NCI-H2081 (cell line): Measurements from ENCODE around the gene BLID.

Source experiments
- DNase-seq, 2 experiments: peaks; one replicate each; lab custom pipeline; 2025; lab: John Stamatoyannopoulos, UW

Gene BLID

GRCh38 chr11:122081073-122081472 lies 34.9 kb downstream of the BLID start:
- DNase-seq, result no peak

GRCh38 chr11:122077459-122077858 lies 38.6 kb downstream of the BLID start:
- no peak for DNase-seq

GRCh38 chr11:122076512-122077120 lies 39.4 kb downstream of the BLID start:
- DNase-seq, result no peak

GRCh38 chr11:122075016-122075415 lies 41.0 kb downstream of the BLID start:
- no peak for DNase-seq

- DNase-seq, result no peak
Measured at GRCh38 chr11:122074022-122074421, 42.0 kb downstream of the BLID start.

GRCh38 chr11:122071709-122072202 lies 44.3 kb downstream of the BLID start:
- no peak for DNase-seq

GRCh38 chr11:122069707-122070360 lies 46.2 kb downstream of the BLID start:
- peak; percentile 65 to 85 for DNase-seq

- no peak for DNase-seq
Measured at GRCh38 chr11:122068837-122069236, 47.2 kb downstream of the BLID start.

GRCh38 chr11:122068141-122068540 lies 47.9 kb downstream of the BLID start:
- no peak for DNase-seq
